HCT116 (cell line): Measurements from ENCODE around the gene PCYT1A. TPM values are rescaled to one million over a fixed set of nuclear protein-coding genes. Genes with fewer than 3 reads are reported as not detected.

Experiments
- ATAC-seq: fragments of 200-7000 bp; cut with Tn5 transposase; 2 replicates; pipeline ENCODE4 v1.9.1; 2020; ENCODE audit warnings: mild to moderate bottlenecking, moderate library complexity
- BruUV-seq: library from RNA; stranded (reverse); fragments of 400-500 nt; replicated peaks from 2 replicates; lab custom pipeline; 2021; lab: Mats Ljungman, UMichigan
- CTCF ChIA-PET: fragments of 300-600 bp; sonication (Branson Sonifier 250); formaldehyde crosslinking; loops from one replicate; lab custom pipeline; 2021; ENCODE audit warnings: antibody characterized with exemption; lab: Charles Lee
- POLR2A ChIA-PET: fragments of 300-600, 350-600 bp; sonication (Branson Sonifier 250); formaldehyde crosslinking; loops from one replicate; lab custom pipeline; 2021; ENCODE audit warnings: antibody characterized with exemption; lab: Charles Lee
- RAD21 ChIA-PET, 2 experiments: fragments of 300-600 bp; sonication (Branson Sonifier 250); formaldehyde crosslinking; loops; one replicate each; lab custom pipeline; 2023; ENCODE audit warnings: low total read pairs in 2 of 2; ENCODE audit not compliant: uncharacterized antibody in 2 of 2, unreplicated experiment in 2 of 2, low non-redundant PET in 1 of 2; lab: Charles Lee
- DNase-seq: peaks from one replicate; pipeline ENCODE4 v3.0.0-alpha.2; 2010; ENCODE audit warnings: low read depth, low spot score
- H2AFZ ChIP-seq: fragments of 200-600 bp; shearing (Covaris generic), sonication (generic); 2 replicates; pipeline ENCODE4 v1.6.1; 2017; ENCODE audit warnings: low read depth, mixed run types, mixed read lengths, antibody characterized with exemption, low read length; ENCODE audit not compliant: poor library complexity, severe bottlenecking
- H3K27ac ChIP-seq: 2 replicates; pipeline ENCODE4 v1.5.1; 2012; ENCODE audit warnings: low read depth, low read length
- H3K27me3 ChIP-seq: fragments of 200-600 bp; sonication (generic); 2 replicates; pipeline ENCODE4 v1.6.1; 2016; ENCODE audit warnings: mixed run types, low read length, mixed read lengths; ENCODE audit not compliant: insufficient read depth
- H3K36me3 ChIP-seq, 2 experiments: fragments of 200-500 bp in 1 of 2; fragments of 200-600 bp in 1 of 2; sonication (Bioruptor generic) in 1 of 2; sonication (generic) in 1 of 2; 2 replicates each; pipeline versions ENCODE4 v1.5.1 to v1.6.1; 2014 to 2016; ENCODE audit warnings: low read length in 2 of 2, inconsistent platforms in 1 of 2, mixed read lengths in 1 of 2, mixed run types in 1 of 2; ENCODE audit not compliant: insufficient read depth in 2 of 2, control insufficient read depth in 1 of 2
- H3K4me1 ChIP-seq, 2 experiments: fragments of 200-600 bp in 1 of 2; sonication (generic) in 1 of 2; 2 replicates each; pipeline versions ENCODE4 v1.5.1 to v1.6.1; 2012 to 2017; ENCODE audit warnings: low read length in 2 of 2, inconsistent platforms in 1 of 2, mild to moderate bottlenecking in 1 of 2, mixed read lengths in 1 of 2, mixed run types in 1 of 2, moderate library complexity in 1 of 2; ENCODE audit not compliant: insufficient read depth in 2 of 2, control insufficient read depth in 1 of 2
- H3K4me2 ChIP-seq: fragments of 200-600 bp; sonication (generic); 2 replicates; pipeline ENCODE4 v1.6.1; 2017; ENCODE audit warnings: mixed run types, low read length, mixed read lengths
- H3K4me3 ChIP-seq, 2 experiments: fragments of 200-600 bp in 1 of 2; sonication (generic) in 1 of 2; replicated peaks in 1 of 2; 2 replicates each; pipeline ENCODE4 v1.5.1; 2011 to 2016; ENCODE audit warnings: low read length in 2 of 2, control low read depth in 1 of 2, low read depth in 1 of 2, mild to moderate bottlenecking in 1 of 2, mixed read lengths in 1 of 2, mixed run types in 1 of 2
- H3K79me2 ChIP-seq: fragments of 200-600 bp; sonication (generic); 2 replicates; pipeline ENCODE4 v1.6.1; 2017; ENCODE audit warnings: mild to moderate bottlenecking, mixed run types, low read length, moderate library complexity, mixed read lengths; ENCODE audit not compliant: insufficient read depth
- H3K9ac ChIP-seq: fragments of 200-600 bp; sonication (generic); 2 replicates; pipeline ENCODE4 v1.6.1; 2016; ENCODE audit warnings: low read length, mixed read lengths
- H3K9me2 ChIP-seq: fragments of 200-600 bp; sonication (generic), shearing (Covaris generic); 2 replicates; pipeline ENCODE4 v1.6.1; 2017; ENCODE audit warnings: mixed run types, mild to moderate bottlenecking, moderate library complexity; ENCODE audit not compliant: insufficient read depth
- H3K9me3 ChIP-seq, 2 experiments: fragments of 200-500 bp in 1 of 2; fragments of 200-600 bp in 1 of 2; sonication (Bioruptor generic) in 1 of 2; sonication (generic) in 1 of 2; 2 replicates each; pipeline ENCODE4 v1.6.1; 2014 to 2017; ENCODE audit warnings: low read length in 2 of 2, mixed read lengths in 2 of 2, inconsistent platforms in 1 of 2, low read depth in 1 of 2, mild to moderate bottlenecking in 1 of 2, mixed run types in 1 of 2, moderate library complexity in 1 of 2; ENCODE audit not compliant: control insufficient read depth in 1 of 2, insufficient read depth in 1 of 2
- H4K20me1 ChIP-seq: fragments of 200-600 bp; sonication (generic), shearing (Covaris generic); 2 replicates; pipeline ENCODE4 v1.6.1; 2017; ENCODE audit warnings: mixed run types, mild to moderate bottlenecking, moderate library complexity; ENCODE audit not compliant: insufficient read depth
- CTCF ChIP-seq, 3 experiments: fragments of 200-600 bp in 1 of 3; sonication (generic) in 1 of 3; IDR thresholded peaks in 2 of 3; conservative IDR thresholded peaks in 1 of 3; 2 replicates each; pipeline ENCODE4 v1.5.1; 2012 to 2017; ENCODE audit warnings: low read depth in 2 of 3, low read length in 2 of 3, antibody characterized with exemption in 1 of 3, borderline replicate concordance in 1 of 3, control low read depth in 1 of 3, mild to moderate bottlenecking in 1 of 3, mixed read lengths in 1 of 3, mixed run types in 1 of 3, moderate library complexity in 1 of 3; ENCODE audit not compliant: insufficient read depth in 1 of 3
- EZH2phosphoT487 ChIP-seq: fragments of 200-600 bp; IDR thresholded peaks from 2 replicates; pipeline ENCODE4 v1.6.1; 2018; ENCODE audit warnings: antibody characterized with exemption, borderline replicate concordance
- ZBTB33 ChIP-seq: IDR thresholded peaks from 2 replicates; pipeline ENCODE4 v1.6.1; 2011; ENCODE audit warnings: mild to moderate bottlenecking, low read length, moderate library complexity; ENCODE audit not compliant: insufficient replicate concordance; ENCODE audit errors: extremely low read depth
- ZFX ChIP-seq: fragments of 450-650 bp; IDR thresholded peaks from 2 replicates; pipeline ENCODE4 v1.6.1; 2017
- intact Hi-C: fragments of 100-400 bp; cut with micrococcal nuclease; formaldehyde crosslinking; loops from 2 replicates; pipeline ENCODE4 v1.10.0; 2022
- total RNA-seq: library from RNA; stranded (reverse); gene quantifications from one replicate; pipeline ENCODE4 v1.2.1, GENCODE V29; 2021; ENCODE audit not compliant: unreplicated experiment

PCYT1A gene
- total RNA-seq, 1 experiment from 2014 or later: 32.1 TPM

GRCh38 chr3:196225763-196226364 is 61.7 kb downstream of the PCYT1A start (continued):
- TF ChIP-seq ZBTB33: no peak
- TF ChIP-seq ZFX: no peak
- TF ChIP-seq EZH2phosphoT487: no peak

- TF ChIP-seq ZFX (no peak), CTCF (IDR thresholded peaks at IDR 0.05 in 2 of 3, conservative IDR thresholded peaks at IDR 0.05 in 1 of 3; ENCODE audit: borderline replicate concordance in 1 of 3, insufficient read depth in 1 of 3, low read depth in 2 of 3, low read length in 2 of 3) (no peak)
- ChIA-PET CTCF (no interaction called here), RAD21 (no interaction called here), POLR2A (no interaction called here)
- Histone ChIP-seq H2AFZ (no peak overlapping the region), H3K79me2 (no peaks in the 10 kb centered on the region), H3K27me3 (no peaks in the 10 kb centered on the region), H3K9ac (no peak overlapping the region), H3K36me3 (no peaks in the 10 kb centered on the region), H3K4me1 (no peaks in the 10 kb centered on the region), H3K4me2 (no peak overlapping the region), H3K27ac (no peak overlapping the region), H3K4me3 (no peak overlapping the region), H3K9me2 (no peaks in the 10 kb centered on the region), H3K9me3 (no peaks in the 10 kb centered on the region), H4K20me1 (no peaks in the 10 kb centered on the region)
- DNase-seq: no peak
- BruUV-seq: no TSS peak
- no peak for ATAC-seq
- intact Hi-C loops: no loop called here
These were observed 62.4 kb downstream of the PCYT1A start for GRCh38 chr3:196225086-196225485.
